Natural killer cell (primary cell): ENCODE measurements around the gene ADAM11. TPM values are rescaled to one million over a fixed set of nuclear protein-coding genes. Genes with fewer than 3 reads are reported as not detected.

Experiments used
- ATAC-seq, 3 donors: fragments of 150-1000 bp in 2 of 3; fragments of 200-7000 bp in 1 of 3; cut with Tn5 transposase; 1 replicate in 1 of 3; 2 replicates in 2 of 3; pipeline ENCODE4 v1.10.0; 2021; ENCODE audit warnings: mild to moderate bottlenecking in 2 of 3, moderate library complexity in 2 of 3
- DNase-seq, 2 donors: peaks; one replicate each; pipeline versions ENCODE4 v3.0.0 to v3.0.0-alpha.2; 2013 to 2021; ENCODE audit warnings: mixed read lengths in 1 of 2
- H3K27ac ChIP-seq: one replicate; pipeline ENCODE4 v1.5.1; 2013; ENCODE audit warnings: mild to moderate bottlenecking, low read length
- H3K27me3 ChIP-seq: one replicate; pipeline ENCODE4 v1.6.1; 2013; ENCODE audit warnings: low read length; ENCODE audit not compliant: control insufficient read depth, insufficient read depth
- H3K36me3 ChIP-seq: one replicate; pipeline ENCODE4 v1.6.1; 2013; ENCODE audit warnings: low read length; ENCODE audit not compliant: control insufficient read depth, insufficient read depth
- H3K4me1 ChIP-seq: one replicate; pipeline ENCODE4 v1.6.1; 2013; ENCODE audit warnings: low read length; ENCODE audit not compliant: control insufficient read depth, insufficient read depth
- H3K4me3 ChIP-seq: one replicate; pipeline ENCODE4 v1.5.1; 2013; ENCODE audit warnings: low read length
- H3K9me3 ChIP-seq: one replicate; pipeline ENCODE4 v1.6.1; 2013; ENCODE audit warnings: low read length; ENCODE audit not compliant: control insufficient read depth, insufficient read depth
- H3K27ac Mint-ChIP-seq, 2 donors: one replicate each; pipeline ENCODE4 v1.8.0; 2022; ENCODE audit warnings: mild to moderate bottlenecking in 2 of 2, mixed read lengths in 2 of 2, moderate library complexity in 1 of 2
- H3K27me3 Mint-ChIP-seq, 2 donors: one replicate each; pipeline ENCODE4 v1.8.0; 2022; ENCODE audit warnings: low read depth in 2 of 2, mixed read lengths in 2 of 2
- H3K36me3 Mint-ChIP-seq: one replicate; pipeline ENCODE4 v1.8.0; 2022; ENCODE audit warnings: mixed read lengths
- H3K4me1 Mint-ChIP-seq, 2 donors: one replicate each; pipeline ENCODE4 v1.8.0; 2022; ENCODE audit warnings: mixed read lengths in 2 of 2
- H3K4me3 Mint-ChIP-seq: one replicate; pipeline ENCODE4 v1.8.0; 2022; ENCODE audit warnings: mild to moderate bottlenecking, moderate library complexity, mixed read lengths
- H3K9me3 Mint-ChIP-seq, 2 donors: one replicate each; pipeline ENCODE4 v1.8.0; 2022; ENCODE audit warnings: mixed read lengths in 2 of 2
- WGBS: methylation state at CpG from one replicate; pipeline ENCODE4 v1.1.7; 2013; ENCODE audit warnings: missing lambda C conversion rate; ENCODE audit not compliant: insufficient coverage; 5-methylcytosine and 5-hydroxymethylcytosine counted together
- intact Hi-C: fragments of 100-400 bp; cut with micrococcal nuclease; formaldehyde crosslinking; loops from one replicate; pipeline ENCODE4 v1.14.2; 2022
- total RNA-seq, 4 donors: library from RNA; stranded (reverse); fragments of 120-200 nt in 1 of 4; gene quantifications; one replicate each; pipeline versions ENCODE4 v1.2.3 to v1.2.4, GENCODE V29; 2013 to 2022
- TF ChIP-seq, protein P1 (sequence below): fragments of 200-600 bp; IDR thresholded peaks from one replicate; pipeline ENCODE4 v1.8.0; 2022; ENCODE audit warnings: antibody characterized with exemption

ADAM11 gene
- total RNA-seq, 3 donors from 2014 or later (not counting 1 experiment from before 2014, with no cell fraction given) = 0.18 to 0.28 (median 0.28) TPM

DNA sequence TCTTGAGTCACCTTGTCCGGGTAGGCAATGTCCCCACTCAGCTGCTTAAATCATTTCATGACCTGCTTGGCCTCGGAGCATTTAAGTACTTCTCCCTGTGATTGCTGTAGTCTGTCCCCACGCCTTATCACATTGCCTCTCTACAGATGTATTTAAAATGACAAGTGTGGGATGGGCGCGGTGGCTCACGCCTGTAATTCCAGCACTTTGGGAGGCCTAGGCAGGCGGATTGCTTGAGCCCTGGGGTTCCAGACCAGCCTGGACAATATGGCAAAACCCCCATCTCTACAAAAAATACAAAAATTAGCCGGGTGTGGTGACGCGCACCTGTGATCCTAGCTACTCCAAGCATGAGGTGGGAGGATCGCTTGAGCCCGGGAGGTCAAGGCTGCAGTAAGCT lies 72.6 kb downstream of the ADAM11 start:
- H3K4me3 Mint-ChIP-seq = peak overlapping the region; percentile 28

More for the DNA sequence above, 72.6 kb downstream of the ADAM11 start:
- Mint-ChIP-seq H3K36me3 (no peaks in the 10 kb centered on the region), H3K27me3 (peaks cover 41 to 43% of the 10 kb centered on the region in 2 donors), H3K4me1 (peaks cover 9 to 16% of the 10 kb centered on the region in 2 donors), H3K27ac (no peak overlapping the region), H3K9me3 (no peaks in the 10 kb centered on the region)
- no peaks in the 10 kb centered on the region for H3K9me3 ChIP-seq
- 83% methylated on average over 12 of the region's 12 CpGs for WGBS
- ATAC-seq (no peak), DNase-seq (no peak)
- H3K4me1 ChIP-seq = peaks cover 10% of the 10 kb centered on the region
- intact Hi-C loops = no loop called here
- no peaks in the 10 kb centered on the region for H3K36me3 ChIP-seq
- TF ChIP-seq, protein P1, sequence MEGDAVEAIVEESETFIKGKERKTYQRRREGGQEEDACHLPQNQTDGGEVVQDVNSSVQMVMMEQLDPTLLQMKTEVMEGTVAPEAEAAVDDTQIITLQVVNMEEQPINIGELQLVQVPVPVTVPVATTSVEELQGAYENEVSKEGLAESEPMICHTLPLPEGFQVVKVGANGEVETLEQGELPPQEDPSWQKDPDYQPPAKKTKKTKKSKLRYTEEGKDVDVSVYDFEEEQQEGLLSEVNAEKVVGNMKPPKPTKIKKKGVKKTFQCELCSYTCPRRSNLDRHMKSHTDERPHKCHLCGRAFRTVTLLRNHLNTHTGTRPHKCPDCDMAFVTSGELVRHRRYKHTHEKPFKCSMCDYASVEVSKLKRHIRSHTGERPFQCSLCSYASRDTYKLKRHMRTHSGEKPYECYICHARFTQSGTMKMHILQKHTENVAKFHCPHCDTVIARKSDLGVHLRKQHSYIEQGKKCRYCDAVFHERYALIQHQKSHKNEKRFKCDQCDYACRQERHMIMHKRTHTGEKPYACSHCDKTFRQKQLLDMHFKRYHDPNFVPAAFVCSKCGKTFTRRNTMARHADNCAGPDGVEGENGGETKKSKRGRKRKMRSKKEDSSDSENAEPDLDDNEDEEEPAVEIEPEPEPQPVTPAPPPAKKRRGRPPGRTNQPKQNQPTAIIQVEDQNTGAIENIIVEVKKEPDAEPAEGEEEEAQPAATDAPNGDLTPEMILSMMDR = no peak
- H3K4me3 ChIP-seq = no peak overlapping the region
- peaks cover 37% of the 10 kb centered on the region for H3K27me3 ChIP-seq
- H3K27ac ChIP-seq = no peak overlapping the region

Other genes with a start within 250 kb of the ADAM11 start
- under 1 TPM; 0.27 to 0.55 (median 0.33) TPM for gene FZD2, start 201.5 kb upstream of the ADAM11 start, total RNA-seq
- gene MEIOC, start 102.5 kb upstream of the ADAM11 start, total RNA-seq = not detected
- 10 to 100 TPM; 20.2 to 26.9 (median 23.7) TPM for gene CCDC43, start 69.2 kb upstream of the ADAM11 start, total RNA-seq
- gene DBF4B, start 50.3 kb upstream of the ADAM11 start, total RNA-seq = 1 to 10 TPM; 3.0 to 4.1 (median 4.1) TPM
- under 1 TPM in 1 of 3 donors, not detected in 2; 0.16 TPM for gene GJC1, start 71.3 kb downstream of the ADAM11 start, total RNA-seq
- gene HIGD1B, start 88.9 kb downstream of the ADAM11 start, total RNA-seq = not detected
- gene EFTUD2, start 140.5 kb downstream of the ADAM11 start, total RNA-seq = 100 to 1,000 TPM; 135 to 178 (median 164) TPM
- gene GFAP, start 156.5 kb downstream of the ADAM11 start, total RNA-seq = not detected
- gene KIF18B, start 188.8 kb downstream of the ADAM11 start, total RNA-seq = 1 to 10 TPM in 2 of 3 donors, under 1 TPM in 1; 0.53 to 1.3 (median 1.1) TPM
- not detected for gene C1QL1, start 209.3 kb downstream of the ADAM11 start, total RNA-seq